GM12872 (cell line): ENCODE data around the gene SSH3.

Source experiments
- TF ChIP-seq, protein P1 (sequence below): IDR thresholded peaks from 3 replicates; pipeline ENCODE4 v1.5.1; 2011; ENCODE audit warnings: low read depth, mild to moderate bottlenecking, low read length, moderate library complexity; ENCODE audit not compliant: insufficient read depth

SSH3 gene

DNA sequence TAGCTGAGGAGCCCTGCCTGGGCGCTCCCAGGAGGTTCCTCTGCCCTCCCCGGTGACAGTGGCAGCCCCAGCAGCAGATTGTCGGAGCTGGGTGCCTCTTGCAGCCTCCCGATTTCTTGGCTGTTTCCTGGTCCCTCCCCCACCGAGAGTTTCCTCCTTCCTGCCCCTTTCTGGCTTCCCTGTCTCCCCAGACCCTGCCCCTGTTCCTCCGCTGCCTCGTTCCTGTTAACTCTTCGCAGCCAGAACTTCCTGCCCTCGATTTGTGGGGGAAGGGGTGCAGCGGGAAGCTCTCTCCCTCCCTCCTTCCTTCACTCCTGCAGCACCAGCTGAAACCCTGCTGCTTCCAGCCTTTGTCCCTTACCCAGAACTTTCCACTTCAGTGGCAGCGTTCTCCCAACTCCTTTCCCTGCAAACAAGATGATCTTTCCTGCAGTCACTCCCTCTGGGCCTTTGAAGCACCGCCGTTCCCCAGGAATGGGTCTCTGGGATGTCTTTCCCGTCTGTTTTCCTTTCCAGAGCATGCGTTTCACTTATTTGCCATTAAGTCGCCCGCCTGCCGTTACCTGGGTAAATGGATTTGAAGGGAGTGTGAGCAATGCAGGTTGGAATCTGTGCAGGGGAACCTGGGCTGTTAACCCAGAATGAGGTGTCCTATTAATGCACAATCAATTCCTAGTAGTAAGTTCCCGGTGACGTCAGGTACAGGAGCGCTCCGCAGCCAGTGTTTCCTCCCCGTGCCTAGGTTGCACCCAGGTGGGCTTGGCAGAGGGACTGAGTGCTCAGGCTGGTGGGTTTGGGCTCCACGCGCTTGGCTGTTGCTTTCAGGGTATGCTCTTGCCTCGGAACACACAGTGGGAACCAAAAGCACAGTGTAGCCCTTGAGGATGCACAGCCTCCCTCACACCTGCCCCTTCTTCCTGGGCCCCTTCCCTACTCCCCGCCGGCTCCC lies 32.8 kb upstream of the SSH3 start:
- TF ChIP-seq, protein P1, sequence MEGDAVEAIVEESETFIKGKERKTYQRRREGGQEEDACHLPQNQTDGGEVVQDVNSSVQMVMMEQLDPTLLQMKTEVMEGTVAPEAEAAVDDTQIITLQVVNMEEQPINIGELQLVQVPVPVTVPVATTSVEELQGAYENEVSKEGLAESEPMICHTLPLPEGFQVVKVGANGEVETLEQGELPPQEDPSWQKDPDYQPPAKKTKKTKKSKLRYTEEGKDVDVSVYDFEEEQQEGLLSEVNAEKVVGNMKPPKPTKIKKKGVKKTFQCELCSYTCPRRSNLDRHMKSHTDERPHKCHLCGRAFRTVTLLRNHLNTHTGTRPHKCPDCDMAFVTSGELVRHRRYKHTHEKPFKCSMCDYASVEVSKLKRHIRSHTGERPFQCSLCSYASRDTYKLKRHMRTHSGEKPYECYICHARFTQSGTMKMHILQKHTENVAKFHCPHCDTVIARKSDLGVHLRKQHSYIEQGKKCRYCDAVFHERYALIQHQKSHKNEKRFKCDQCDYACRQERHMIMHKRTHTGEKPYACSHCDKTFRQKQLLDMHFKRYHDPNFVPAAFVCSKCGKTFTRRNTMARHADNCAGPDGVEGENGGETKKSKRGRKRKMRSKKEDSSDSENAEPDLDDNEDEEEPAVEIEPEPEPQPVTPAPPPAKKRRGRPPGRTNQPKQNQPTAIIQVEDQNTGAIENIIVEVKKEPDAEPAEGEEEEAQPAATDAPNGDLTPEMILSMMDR, result no peak

GRCh38 chr11:67271205-67271540 lies 32.2 kb upstream of the SSH3 start:
- TF ChIP-seq, protein P1, result no peak

GRCh38 chr11:67271541-67272284 lies 31.6 kb upstream of the SSH3 start:
- TF ChIP-seq, protein P1, result no peak

- TF ChIP-seq, protein P1, result no peak
Observed at GRCh38 chr11:67272327-67273259, 30.7 kb upstream of the SSH3 start.

GRCh38 chr11:67273260-67273990 lies 29.9 kb upstream of the SSH3 start:
- TF ChIP-seq, protein P1, result no peak

- TF ChIP-seq, protein P1, result no peak
Observed at GRCh38 chr11:67274768-67275605, 28.3 kb upstream of the SSH3 start.
